ENCODE data around the gene SLC25A30.

DNA sequence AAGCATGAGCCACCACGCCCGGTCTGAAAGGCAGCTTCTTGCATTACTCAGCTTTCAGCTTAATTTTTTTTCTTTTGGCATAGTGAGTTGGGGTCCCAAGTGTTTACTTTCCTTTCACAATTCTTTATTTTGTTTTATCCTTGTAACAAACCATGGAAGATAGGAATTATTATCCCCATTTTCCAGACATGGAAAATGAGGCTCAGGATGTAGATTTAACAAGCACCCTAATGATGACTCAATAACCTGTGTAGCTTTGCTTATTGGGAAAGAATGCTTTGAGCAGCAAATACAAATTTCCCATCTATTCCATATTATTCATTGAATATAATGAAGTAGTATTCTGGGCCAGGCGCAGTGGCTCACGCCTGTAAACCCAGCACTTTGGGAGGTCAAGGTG, 33.1 kb upstream of the SLC25A30 start:
- TF ChIP-seq, protein P1, sequence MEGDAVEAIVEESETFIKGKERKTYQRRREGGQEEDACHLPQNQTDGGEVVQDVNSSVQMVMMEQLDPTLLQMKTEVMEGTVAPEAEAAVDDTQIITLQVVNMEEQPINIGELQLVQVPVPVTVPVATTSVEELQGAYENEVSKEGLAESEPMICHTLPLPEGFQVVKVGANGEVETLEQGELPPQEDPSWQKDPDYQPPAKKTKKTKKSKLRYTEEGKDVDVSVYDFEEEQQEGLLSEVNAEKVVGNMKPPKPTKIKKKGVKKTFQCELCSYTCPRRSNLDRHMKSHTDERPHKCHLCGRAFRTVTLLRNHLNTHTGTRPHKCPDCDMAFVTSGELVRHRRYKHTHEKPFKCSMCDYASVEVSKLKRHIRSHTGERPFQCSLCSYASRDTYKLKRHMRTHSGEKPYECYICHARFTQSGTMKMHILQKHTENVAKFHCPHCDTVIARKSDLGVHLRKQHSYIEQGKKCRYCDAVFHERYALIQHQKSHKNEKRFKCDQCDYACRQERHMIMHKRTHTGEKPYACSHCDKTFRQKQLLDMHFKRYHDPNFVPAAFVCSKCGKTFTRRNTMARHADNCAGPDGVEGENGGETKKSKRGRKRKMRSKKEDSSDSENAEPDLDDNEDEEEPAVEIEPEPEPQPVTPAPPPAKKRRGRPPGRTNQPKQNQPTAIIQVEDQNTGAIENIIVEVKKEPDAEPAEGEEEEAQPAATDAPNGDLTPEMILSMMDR (IDR thresholded peaks at IDR 0.05; ENCODE audit: low read depth, low read length, missing input control) = no peak
- TF ChIP-seq, protein P2, sequence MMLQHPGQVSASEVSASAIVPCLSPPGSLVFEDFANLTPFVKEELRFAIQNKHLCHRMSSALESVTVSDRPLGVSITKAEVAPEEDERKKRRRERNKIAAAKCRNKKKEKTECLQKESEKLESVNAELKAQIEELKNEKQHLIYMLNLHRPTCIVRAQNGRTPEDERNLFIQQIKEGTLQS (IDR thresholded peaks at IDR 0.05) = no peak
- no peak for TF ChIP-seq JUND (IDR thresholded peaks at IDR 0.05)
- TF ChIP-seq, protein P3, sequence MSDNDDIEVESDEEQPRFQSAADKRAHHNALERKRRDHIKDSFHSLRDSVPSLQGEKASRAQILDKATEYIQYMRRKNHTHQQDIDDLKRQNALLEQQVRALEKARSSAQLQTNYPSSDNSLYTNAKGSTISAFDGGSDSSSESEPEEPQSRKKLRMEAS (IDR thresholded peaks at IDR 0.05) = no peak
- TF ChIP-seq, protein P4, sequence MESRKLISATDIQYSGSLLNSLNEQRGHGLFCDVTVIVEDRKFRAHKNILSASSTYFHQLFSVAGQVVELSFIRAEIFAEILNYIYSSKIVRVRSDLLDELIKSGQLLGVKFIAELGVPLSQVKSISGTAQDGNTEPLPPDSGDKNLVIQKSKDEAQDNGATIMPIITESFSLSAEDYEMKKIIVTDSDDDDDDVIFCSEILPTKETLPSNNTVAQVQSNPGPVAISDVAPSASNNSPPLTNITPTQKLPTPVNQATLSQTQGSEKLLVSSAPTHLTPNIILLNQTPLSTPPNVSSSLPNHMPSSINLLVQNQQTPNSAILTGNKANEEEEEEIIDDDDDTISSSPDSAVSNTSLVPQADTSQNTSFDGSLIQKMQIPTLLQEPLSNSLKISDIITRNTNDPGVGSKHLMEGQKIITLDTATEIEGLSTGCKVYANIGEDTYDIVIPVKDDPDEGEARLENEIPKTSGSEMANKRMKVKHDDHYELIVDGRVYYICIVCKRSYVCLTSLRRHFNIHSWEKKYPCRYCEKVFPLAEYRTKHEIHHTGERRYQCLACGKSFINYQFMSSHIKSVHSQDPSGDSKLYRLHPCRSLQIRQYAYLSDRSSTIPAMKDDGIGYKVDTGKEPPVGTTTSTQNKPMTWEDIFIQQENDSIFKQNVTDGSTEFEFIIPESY (IDR thresholded peaks at IDR 0.05) = no peak
- no peak for TF ChIP-seq GABPA (IDR thresholded peaks at IDR 0.05 in 1 of 2, conservative IDR thresholded peaks at IDR 0.05 in 1 of 2)
- no peak for TF ChIP-seq SP1 (IDR thresholded peaks at IDR 0.05)
